PC-3 (cell line): ENCODE measurements around the gene DAPK3. TPM values are rescaled to one million over a fixed set of nuclear protein-coding genes. Genes with fewer than 3 reads are reported as not detected.

Experiments used
- ATAC-seq: fragments of 200-7000 bp; cut with Tn5 transposase; 2 replicates; pipeline ENCODE4 v1.9.1; 2020; ENCODE audit warnings: mild to moderate bottlenecking, moderate library complexity
- BruUV-seq: library from RNA; stranded (reverse); fragments of 400-500 nt; replicated peaks from 2 replicates; lab custom pipeline; 2021; lab: Mats Ljungman, UMichigan
- CTCF ChIA-PET: fragments of 300-600 bp; sonication (Branson Sonifier 250); formaldehyde crosslinking; loops from one replicate; lab custom pipeline; 2022; ENCODE audit warnings: antibody characterized with exemption; lab: Charles Lee
- POLR2A ChIA-PET: fragments of 300-600 bp; sonication (Branson Sonifier 250); formaldehyde crosslinking; loops from one replicate; lab custom pipeline; 2022; ENCODE audit warnings: antibody characterized with exemption; ENCODE audit not compliant: unreplicated experiment; lab: Charles Lee
- DNase-seq: peaks from one replicate; pipeline ENCODE4 v3.0.0-alpha.2; 2015
- H2AFZ ChIP-seq: fragments of 300-600 bp; sonication (generic); 2 replicates; pipeline ENCODE4 v1.6.0; 2016; ENCODE audit warnings: antibody characterized with exemption, low read length
- H3F3A ChIP-seq: fragments of 300-600 bp; sonication (generic); one replicate; pipeline ENCODE4 v1.6.0; 2017; ENCODE audit warnings: antibody characterized with exemption, low read length, control low read depth, mild to moderate bottlenecking; ENCODE audit not compliant: unreplicated experiment
- H3K27ac ChIP-seq: fragments of 300-600 bp; sonication (generic); 2 replicates; pipeline ENCODE4 v1.5.1; 2016; ENCODE audit warnings: mild to moderate bottlenecking, low read length
- H3K27me3 ChIP-seq: fragments of 300-600 bp; sonication (generic); 2 replicates; pipeline ENCODE4 v1.6.1; 2016; ENCODE audit warnings: low read length, mixed read lengths
- H3K36me3 ChIP-seq: fragments of 300-600 bp; sonication (generic); 2 replicates; pipeline ENCODE4 v1.6.1; 2016; ENCODE audit warnings: low read depth, mixed run types, low read length, mixed read lengths
- H3K4me1 ChIP-seq: fragments of 300-600 bp; sonication (generic); 2 replicates; pipeline ENCODE4 v1.5.1; 2016; ENCODE audit warnings: low read length; ENCODE audit not compliant: insufficient read depth
- H3K4me2 ChIP-seq: fragments of 300-600 bp; sonication (generic); 2 replicates; pipeline ENCODE4 v1.6.0; 2016; ENCODE audit warnings: low read length
- H3K4me3 ChIP-seq: fragments of 300-600 bp; sonication (generic); 2 replicates; pipeline ENCODE4 v1.5.1; 2016; ENCODE audit warnings: mild to moderate bottlenecking, low read length, mixed read lengths
- H3K79me2 ChIP-seq: fragments of 300-600 bp; sonication (generic); 2 replicates; pipeline ENCODE4 v1.6.1; 2017; ENCODE audit warnings: low read length, mixed read lengths
- H3K9ac ChIP-seq: fragments of 300-600 bp; sonication (generic); 2 replicates; pipeline ENCODE4 v1.6.0; 2016; ENCODE audit warnings: mild to moderate bottlenecking, low read length
- H3K9me2 ChIP-seq: fragments of 300-600 bp; sonication (generic); replicated peaks from 2 replicates; pipeline ENCODE4 v1.6.1; 2016; ENCODE audit warnings: mixed run types, low read length, mixed read lengths
- H3K9me3 ChIP-seq: fragments of 300-600 bp; sonication (generic); 2 replicates; pipeline ENCODE4 v1.6.1; 2016; ENCODE audit warnings: low read length, mixed read lengths
- H4K20me1 ChIP-seq: fragments of 300-600 bp; sonication (generic); 2 replicates; pipeline ENCODE4 v1.6.1; 2016; ENCODE audit warnings: low read length, mixed read lengths
- CTCF ChIP-seq: fragments of 300-600 bp; sonication (generic); conservative IDR thresholded peaks from 2 replicates; pipeline ENCODE4 v1.5.1; 2017; ENCODE audit warnings: antibody characterized with exemption, low read depth, mild to moderate bottlenecking, low read length
- EZH2 ChIP-seq: fragments of 300-600 bp; sonication (generic); IDR thresholded peaks from one replicate; pipeline ENCODE4 v1.6.1; 2017; ENCODE audit warnings: antibody characterized with exemption, mild to moderate bottlenecking, low read length; ENCODE audit not compliant: unreplicated experiment
- EZH2phosphoT487 ChIP-seq: fragments of 300-600 bp; sonication (generic); IDR thresholded peaks from 2 replicates; pipeline ENCODE4 v1.6.1; 2018; ENCODE audit warnings: mild to moderate bottlenecking, antibody characterized with exemption, low read length, borderline replicate concordance
- intact Hi-C: fragments of 100-400 bp; cut with micrococcal nuclease; formaldehyde crosslinking; loops from 2 replicates; pipeline ENCODE4 v1.9.0; 2023
- total RNA-seq: library from RNA; depleted of rRNA; stranded (reverse); fragments of >200 nt; gene quantifications from 2 replicates; pipeline ENCODE4 v1.2.3, GENCODE V29; 2014

Gene DAPK3
- total RNA-seq, 1 experiment from 2014 or later, result 94.2 TPM

DNA sequence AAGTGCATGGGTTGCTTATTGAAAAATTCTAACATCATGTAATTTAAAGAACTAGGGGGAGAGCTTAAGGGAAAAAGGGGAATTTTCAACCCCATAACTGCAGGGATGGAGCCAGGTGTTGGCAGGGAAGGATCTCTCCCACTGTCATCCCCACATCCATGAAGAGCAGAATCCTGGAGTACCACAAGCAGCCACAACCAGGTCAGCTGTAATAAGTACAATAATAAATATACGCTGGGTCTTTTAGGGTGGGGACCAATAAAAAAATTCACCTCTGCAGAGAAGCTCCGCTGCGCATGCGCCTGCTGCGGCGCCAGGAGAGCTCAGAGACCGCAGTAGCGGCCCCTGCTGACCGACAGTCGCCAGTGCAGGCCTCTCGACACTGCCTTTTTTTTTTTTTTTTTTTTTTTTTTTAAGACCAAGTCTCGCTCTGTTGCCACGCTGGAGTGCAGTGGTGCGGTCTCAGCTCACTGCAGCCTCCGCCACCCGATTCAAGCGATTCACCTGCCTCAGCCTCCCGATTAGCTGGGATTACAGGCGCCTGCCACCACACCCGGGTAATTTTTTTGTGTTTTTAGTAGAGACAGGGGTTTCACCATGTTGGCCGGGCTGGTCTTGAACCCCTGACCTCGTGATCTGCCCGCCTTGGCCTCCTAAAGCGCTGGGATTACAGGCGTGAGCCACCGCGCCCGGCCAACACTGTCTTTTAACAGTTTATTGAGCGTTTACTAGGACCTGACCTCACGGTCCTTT is 16.9 kb upstream of the DAPK3 start:
- CTCF ChIA-PET, result interaction anchor here (0.6 to 0.7 kb wide), 12 partner anchors 12 to 879 kb away, joined by 3 to 21 read pairs (median 9); partner anchors contain the start of gene PLIN3
- peak overlapping the region; percentile 88 for H2AFZ ChIP-seq
- no peaks in the 10 kb centered on the region for H3K9me3 ChIP-seq
- no TSS peak for BruUV-seq
- H3F3A ChIP-seq, result peaks cover 4% of the 10 kb centered on the region
- H3K27ac ChIP-seq, result no peak overlapping the region
- H4K20me1 ChIP-seq, result peaks cover 24% of the 10 kb centered on the region
- intact Hi-C loops, result loop anchor here (5.0 kb wide), 2 partner anchors 215 to 225 kb away; partner anchors contain the start of genes APBA3 and MRPL54
- no peaks in the 10 kb centered on the region for H3K9me2 ChIP-seq
- H3K79me2 ChIP-seq, result peaks cover 25% of the 10 kb centered on the region
- no peak overlapping the region for H3K9ac ChIP-seq
- DNase-seq, result peak; percentile 87
- TF ChIP-seq EZH2, result no peak
- TF ChIP-seq CTCF, result peak; percentile 61
- TF ChIP-seq EZH2phosphoT487, result no peak
- peak overlapping the region; percentile 99 for H3K4me2 ChIP-seq
- peaks cover 21% of the 10 kb centered on the region for H3K36me3 ChIP-seq
- H3K4me3 ChIP-seq, result peak overlapping the region; percentile 97
- H3K27me3 ChIP-seq, result no peaks in the 10 kb centered on the region
- POLR2A ChIA-PET, result interaction anchor here (0.6 kb wide), 1 partner anchor 225 kb away, joined by 4 read pairs; no protein-coding TSS in a partner anchor
- peak; percentile 30 for ATAC-seq
- peaks cover 20% of the 10 kb centered on the region for H3K4me1 ChIP-seq

DNA sequence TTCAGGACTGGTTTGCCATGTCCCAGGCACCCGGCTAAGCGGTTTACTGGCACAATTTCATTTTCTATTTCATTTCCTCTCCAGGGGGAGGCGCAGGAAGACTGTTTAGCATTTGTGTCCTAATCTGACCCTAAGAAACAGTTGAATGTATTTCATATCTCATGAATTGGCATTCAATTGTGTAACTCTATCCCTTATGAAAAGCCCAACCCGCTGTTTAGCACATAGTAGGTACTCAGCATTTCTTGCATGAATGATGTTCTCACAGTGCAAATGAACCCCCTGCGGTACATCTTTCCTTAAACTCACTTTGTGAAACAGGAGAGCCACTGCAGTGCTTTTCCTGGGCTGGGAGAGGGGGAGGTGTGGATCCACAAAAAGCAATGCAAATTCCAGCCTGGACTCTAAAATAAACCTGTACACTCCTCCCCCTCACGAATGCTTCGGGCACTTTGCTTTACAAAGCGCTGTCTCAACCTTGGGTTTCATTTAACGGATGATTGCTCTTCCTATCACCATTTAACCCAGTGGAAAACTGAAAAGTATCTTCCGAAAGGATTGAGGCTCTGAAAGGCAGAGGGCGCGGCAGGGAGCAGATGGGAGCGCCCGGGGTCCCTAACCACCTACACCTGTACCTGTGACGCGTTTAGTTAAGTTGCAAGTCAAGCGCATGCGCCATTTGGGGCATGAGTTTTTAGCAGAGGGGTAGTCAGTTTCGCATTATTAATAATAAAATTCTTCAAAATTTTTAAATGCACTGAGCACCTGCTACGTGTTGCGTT is 15.6 kb upstream of the DAPK3 start:
- Histone ChIP-seq H3K4me1 (peaks cover 20% of the 10 kb centered on the region), H3K4me3 (peak overlapping the region; percentile 97), H4K20me1 (peaks cover 37% of the 10 kb centered on the region), H3K9ac (peak overlapping the region; percentile 12; the same call in 1 of the 2 replicates), H3K27me3 (no peaks in the 10 kb centered on the region), H3K9me2 (no peaks in the 10 kb centered on the region), H2AFZ (peak overlapping the region; percentile 88), H3K9me3 (no peaks in the 10 kb centered on the region), H3K79me2 (peaks cover 39% of the 10 kb centered on the region), H3K36me3 (peaks cover 34% of the 10 kb centered on the region), H3K27ac (peak overlapping the region; percentile 17), H3K4me2 (peak overlapping the region; percentile 99), H3F3A (peaks cover 4% of the 10 kb centered on the region)
- BruUV-seq, result no TSS peak
- DNase-seq (peak; percentile 74), ATAC-seq (peak; percentile 44)
- ChIA-PET POLR2A (no interaction called here), CTCF (no interaction called here)
- TF ChIP-seq CTCF (peak; percentile 62), EZH2 (no peak)
- intact Hi-C loops, result loop anchor here (5.0 kb wide), 2 partner anchors 216 to 224 kb away; partner anchors contain the start of genes APBA3 and MRPL54
